ENCODE results near the gene NDUFB1. TPM values are rescaled to one million over a fixed set of nuclear protein-coding genes. Genes with fewer than 3 reads are reported as not detected.
A peak's percentile ranks its signal among the peaks of the same experiment; 100 is the strongest.

NDUFB1 gene
- total RNA-seq, 1 experiment from 2014 or later = 92.5 TPM

DNA sequence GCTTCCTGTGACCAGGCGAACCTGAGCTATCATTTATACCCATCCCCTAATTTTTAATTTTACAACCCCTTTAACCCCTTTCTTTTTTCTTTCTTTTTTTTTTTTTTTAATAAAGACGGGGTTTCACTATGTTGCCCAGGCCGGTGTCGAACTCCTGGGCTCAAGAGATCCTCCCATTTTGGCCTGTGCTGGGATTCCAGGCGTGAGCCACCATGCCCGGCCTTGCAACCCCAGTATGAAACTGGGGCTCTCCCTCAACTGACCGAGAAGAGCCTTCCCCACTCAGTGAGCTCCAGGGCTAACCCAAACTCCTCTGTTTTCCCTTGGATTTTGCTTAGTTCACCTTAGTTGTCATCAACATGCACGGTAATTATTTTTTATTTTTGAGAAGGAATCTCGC is 1.3 kb upstream of the NDUFB1 start:
- H3K27ac ChIP-seq (ENCODE audit: low read depth, low read length) = peak overlapping the region; percentile 88
- no peaks in the 10 kb centered on the region for H3K27me3 ChIP-seq (ENCODE audit: insufficient read depth, low read length)
- TF ChIP-seq CEBPB (IDR thresholded peaks at IDR 0.05; ENCODE audit: low read depth) (no peak), ELF1 (IDR thresholded peaks at IDR 0.05; ENCODE audit: borderline replicate concordance, low read depth) (no peak), CTCF (IDR thresholded peaks at IDR 0.05 in 2 of 3, conservative IDR thresholded peaks at IDR 0.05 in 1 of 3; ENCODE audit: borderline replicate concordance in 1 of 3, insufficient read depth in 1 of 3, low read depth in 2 of 3, low read length in 2 of 3) (no peak), YY1 (IDR thresholded peaks at IDR 0.05; ENCODE audit: extremely low read depth, insufficient replicate concordance, low read depth, low read length) (no peak), SRF (IDR thresholded peaks at IDR 0.05; ENCODE audit: low read depth) (no peak), SP1 (IDR thresholded peaks at IDR 0.05; ENCODE audit: low read depth) (no peak), POLR2AphosphoS5 (IDR thresholded peaks at IDR 0.05; ENCODE audit: low read depth, low read length) (no peak), EZH2 (IDR thresholded peaks at IDR 0.05) (no peak), ZBTB33 (IDR thresholded peaks at IDR 0.05; ENCODE audit: extremely low read depth, insufficient replicate concordance, low read length) (no peak), JUND (IDR thresholded peaks at IDR 0.05) (no peak), TCF7L2 (IDR thresholded peaks at IDR 0.05; ENCODE audit: borderline replicate concordance, extremely low read depth, insufficient read depth, insufficient read length) (no peak), EGR1 (IDR thresholded peaks at IDR 0.05; ENCODE audit: low read depth) (no peak), ZFX (IDR thresholded peaks at IDR 0.05) (no peak), FOSL1 (IDR thresholded peaks at IDR 0.05; ENCODE audit: low read depth) (no peak), CBX3 (IDR thresholded peaks at IDR 0.05; ENCODE audit: low read depth) (no peak), EZH2phosphoT487 (IDR thresholded peaks at IDR 0.05; ENCODE audit: borderline replicate concordance) (no peak)
- TF ChIP-seq, protein P1, sequence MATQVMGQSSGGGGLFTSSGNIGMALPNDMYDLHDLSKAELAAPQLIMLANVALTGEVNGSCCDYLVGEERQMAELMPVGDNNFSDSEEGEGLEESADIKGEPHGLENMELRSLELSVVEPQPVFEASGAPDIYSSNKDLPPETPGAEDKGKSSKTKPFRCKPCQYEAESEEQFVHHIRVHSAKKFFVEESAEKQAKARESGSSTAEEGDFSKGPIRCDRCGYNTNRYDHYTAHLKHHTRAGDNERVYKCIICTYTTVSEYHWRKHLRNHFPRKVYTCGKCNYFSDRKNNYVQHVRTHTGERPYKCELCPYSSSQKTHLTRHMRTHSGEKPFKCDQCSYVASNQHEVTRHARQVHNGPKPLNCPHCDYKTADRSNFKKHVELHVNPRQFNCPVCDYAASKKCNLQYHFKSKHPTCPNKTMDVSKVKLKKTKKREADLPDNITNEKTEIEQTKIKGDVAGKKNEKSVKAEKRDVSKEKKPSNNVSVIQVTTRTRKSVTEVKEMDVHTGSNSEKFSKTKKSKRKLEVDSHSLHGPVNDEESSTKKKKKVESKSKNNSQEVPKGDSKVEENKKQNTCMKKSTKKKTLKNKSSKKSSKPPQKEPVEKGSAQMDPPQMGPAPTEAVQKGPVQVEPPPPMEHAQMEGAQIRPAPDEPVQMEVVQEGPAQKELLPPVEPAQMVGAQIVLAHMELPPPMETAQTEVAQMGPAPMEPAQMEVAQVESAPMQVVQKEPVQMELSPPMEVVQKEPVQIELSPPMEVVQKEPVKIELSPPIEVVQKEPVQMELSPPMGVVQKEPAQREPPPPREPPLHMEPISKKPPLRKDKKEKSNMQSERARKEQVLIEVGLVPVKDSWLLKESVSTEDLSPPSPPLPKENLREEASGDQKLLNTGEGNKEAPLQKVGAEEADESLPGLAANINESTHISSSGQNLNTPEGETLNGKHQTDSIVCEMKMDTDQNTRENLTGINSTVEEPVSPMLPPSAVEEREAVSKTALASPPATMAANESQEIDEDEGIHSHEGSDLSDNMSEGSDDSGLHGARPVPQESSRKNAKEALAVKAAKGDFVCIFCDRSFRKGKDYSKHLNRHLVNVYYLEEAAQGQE (IDR thresholded peaks at IDR 0.05; ENCODE audit: low read depth) = no peak
- TF ChIP-seq, protein P2, sequence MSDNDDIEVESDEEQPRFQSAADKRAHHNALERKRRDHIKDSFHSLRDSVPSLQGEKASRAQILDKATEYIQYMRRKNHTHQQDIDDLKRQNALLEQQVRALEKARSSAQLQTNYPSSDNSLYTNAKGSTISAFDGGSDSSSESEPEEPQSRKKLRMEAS (IDR thresholded peaks at IDR 0.05) = no peak
- H3K79me2 ChIP-seq (ENCODE audit: insufficient read depth, low read length) = peaks cover 51% of the 10 kb centered on the region
- H3K4me2 ChIP-seq (ENCODE audit: low read length) = peak overlapping the region; percentile 83
- H3K9me3 ChIP-seq (ENCODE audit: control insufficient read depth in 1 of 2, insufficient read depth in 1 of 2, low read depth in 1 of 2, low read length in 2 of 2) = no peaks in the 10 kb centered on the region
- BruUV-seq (replicated peaks) = no TSS peak
- peak overlapping the region; percentile 90 for H2AFZ ChIP-seq (ENCODE audit: low read depth, low read length, poor library complexity, severe bottlenecking)
- peaks cover 2 to 9% of the 10 kb centered on the region in 2 experiments; a peak in 1 of 4 replicates for H3K36me3 ChIP-seq (ENCODE audit: control insufficient read depth in 1 of 2, insufficient read depth in 2 of 2, low read length in 2 of 2)
- ChIA-PET CTCF (interaction anchor here (1.8 to 9.6 kb wide), 2 partner anchors 16 to 564 kb away, joined by 5 to 77 read pairs; partner anchors contain the start of gene ATXN3), POLR2A (interaction anchor here (3.2 kb wide), 1 partner anchor 16 kb away, joined by 21 read pairs; the partner anchor contains the start of gene ATXN3), RAD21 (ENCODE audit: low non-redundant PET in 1 of 2, low total read pairs in 2 of 2, uncharacterized antibody in 2 of 2, unreplicated experiment in 2 of 2) (no interaction called here)
- H3K4me1 ChIP-seq (ENCODE audit: control insufficient read depth in 1 of 2, insufficient read depth in 2 of 2, low read length in 2 of 2) = peaks cover 0 to 8% of the 10 kb centered on the region in 2 experiments; a peak in 2 of 4 replicates
- H4K20me1 ChIP-seq (ENCODE audit: insufficient read depth) = no peaks in the 10 kb centered on the region
- peak overlapping the region; percentile 95 for H3K9ac ChIP-seq (ENCODE audit: low read length)
- peak overlapping the region; percentile 88 to 96 for H3K4me3 ChIP-seq (replicated peaks in 1 of 2; ENCODE audit: low read depth in 1 of 2, low read length in 2 of 2)
- DNase-seq (ENCODE audit: low read depth, low spot score) = no peak
- ATAC-seq = 0 out of 2 replicates have a peak, but pooled peaks have one; percentile 2
- intact Hi-C loops (cut with micrococcal nuclease) = no loop called here
- no peaks in the 10 kb centered on the region for H3K9me2 ChIP-seq (ENCODE audit: insufficient read depth)
